H1 (cell line): ENCODE results near the gene ESD. TPM values are rescaled to one million over a fixed set of nuclear protein-coding genes. Genes with fewer than 3 reads are reported as not detected.

Experiments
- CTCF ChIA-PET: fragments of 300-600 bp; sonication (Branson Sonifier 250); formaldehyde crosslinking; loops from one replicate; lab custom pipeline; 2021; ENCODE audit not compliant: partially characterized antibody; lab: Charles Lee
- POLR2A ChIA-PET: fragments of 300-600 bp; sonication (Branson Sonifier 250); formaldehyde crosslinking; loops from one replicate; lab custom pipeline; 2021; ENCODE audit warnings: inconsistent platforms; ENCODE audit not compliant: partially characterized antibody; lab: Charles Lee
- DNase-seq, 2 experiments: peaks; one replicate each; pipeline versions ENCODE4 v3.0.0 to v3.0.0-alpha.2; 2010 to 2022; ENCODE audit warnings: low spot score in 2 of 2, low read depth in 1 of 2, mixed read lengths in 1 of 2
- FAIRE-seq: peaks from 2 replicates; lab custom pipeline; 2011; peaks lifted over from hg19 to GRCh38; lab: Jason Lieb, UNC
- H2AFZ ChIP-seq: 2 replicates; pipeline ENCODE4 v1.8.1; 2012; ENCODE audit warnings: low read length, inconsistent platforms
- H2AK5ac ChIP-seq: 2 replicates; pipeline ENCODE4 v1.6.1; 2013; ENCODE audit warnings: low read depth, low read length
- H2BK120ac ChIP-seq: replicated peaks from 2 replicates; pipeline ENCODE3; 2013; ENCODE audit warnings: low read depth, low read length, inconsistent platforms
- H2BK12ac ChIP-seq: 2 replicates; pipeline ENCODE4 v1.6.1; 2013; ENCODE audit warnings: low read depth, low read length
- H2BK15ac ChIP-seq: 2 replicates; pipeline ENCODE4 v1.6.1; 2013; ENCODE audit warnings: low read length
- H2BK20ac ChIP-seq: 2 replicates; pipeline ENCODE4 v1.6.1; 2013; ENCODE audit warnings: low read length
- H2BK5ac ChIP-seq: 2 replicates; pipeline ENCODE4 v1.6.1; 2013; ENCODE audit warnings: low read depth, low read length
- H3K14ac ChIP-seq: 2 replicates; pipeline ENCODE4 v1.6.1; 2013; ENCODE audit warnings: inconsistent platforms; ENCODE audit not compliant: insufficient read length
- H3K18ac ChIP-seq: 2 replicates; pipeline ENCODE4 v1.6.1; 2013; ENCODE audit warnings: low read length; ENCODE audit errors: extremely low read depth
- H3K23ac ChIP-seq: 2 replicates; pipeline ENCODE4 v1.6.1; 2013; ENCODE audit warnings: inconsistent platforms; ENCODE audit not compliant: insufficient read length
- H3K23me2 ChIP-seq: 2 replicates; pipeline ENCODE4 v1.6.1; 2013; ENCODE audit warnings: low read depth, low read length
- H3K27ac ChIP-seq: 2 replicates; pipeline ENCODE4 v1.6.1; 2011; ENCODE audit warnings: low read depth, low read length, inconsistent platforms
- H3K27me3 ChIP-seq, 4 experiments: replicated peaks in 1 of 4; 1 replicate in 1 of 4; 2 replicates in 3 of 4; pipeline versions ENCODE4 v1.6.1 to v1.8.1; 2011 to 2013; ENCODE audit warnings: low read length in 3 of 4, mild to moderate bottlenecking in 3 of 4, inconsistent platforms in 2 of 4, mixed read lengths in 2 of 4, moderate library complexity in 1 of 4; ENCODE audit not compliant: control insufficient read depth in 3 of 4, insufficient read depth in 3 of 4; ENCODE audit errors: extremely low read depth in 1 of 4
- H3K36me3 ChIP-seq, 4 experiments: 2 replicates each; pipeline versions ENCODE4 v1.6.1 to v1.8.1; 2011 to 2013; ENCODE audit warnings: mild to moderate bottlenecking in 4 of 4, low read length in 3 of 4, moderate library complexity in 2 of 4, control low read depth in 1 of 4, inconsistent platforms in 1 of 4; ENCODE audit not compliant: insufficient read depth in 4 of 4, control insufficient read depth in 2 of 4
- H3K4ac ChIP-seq: replicated peaks from 2 replicates; pipeline ENCODE3; 2013; ENCODE audit warnings: low read length, low read depth, mixed read lengths, inconsistent platforms; ENCODE audit not compliant: insufficient read length
- H3K4me1 ChIP-seq, 4 experiments: replicated peaks in 1 of 4; 1 replicate in 1 of 4; 2 replicates in 3 of 4; pipeline versions ENCODE4 v1.6.1 to v1.8.1; 2011 to 2013; ENCODE audit warnings: low read length in 3 of 4, inconsistent platforms in 2 of 4, mixed read lengths in 1 of 4; ENCODE audit not compliant: insufficient read depth in 4 of 4, control insufficient read depth in 3 of 4
- H3K4me2 ChIP-seq, 2 experiments: 2 replicates each; pipeline versions ENCODE4 v1.6.1 to v1.8.1; 2011 to 2013; ENCODE audit warnings: low read depth in 2 of 2, low read length in 2 of 2, control low read depth in 1 of 2, inconsistent platforms in 1 of 2, mild to moderate bottlenecking in 1 of 2; ENCODE audit not compliant: insufficient read depth in 1 of 2
- H3K4me3 ChIP-seq, 4 experiments: fragments of 200-600, 300-600 bp in 1 of 4; sonication (generic), shearing (Covaris generic), sonication (Bioruptor Twin) in 1 of 4; 2 replicates each; pipeline versions ENCODE4 v1.5.1 to v1.8.1; 2011 to 2016; ENCODE audit warnings: low read length in 4 of 4, low read depth in 3 of 4, control low read depth in 2 of 4, inconsistent platforms in 2 of 4, mild to moderate bottlenecking in 2 of 4, mixed read lengths in 1 of 4, moderate library complexity in 1 of 4; ENCODE audit not compliant: insufficient read depth in 2 of 4; ENCODE audit errors: extremely low read depth in 1 of 4
- H3K56ac ChIP-seq: replicated peaks from 2 replicates; pipeline ENCODE3; 2013; ENCODE audit warnings: low read depth, mild to moderate bottlenecking, mixed read lengths, low read length, inconsistent platforms; ENCODE audit not compliant: insufficient read length
- H3K79me1 ChIP-seq: 2 replicates; pipeline ENCODE4 v1.6.1; 2013; ENCODE audit warnings: low read depth, low read length, control low read depth
- H3K79me2 ChIP-seq, 2 experiments: 2 replicates each; pipeline versions ENCODE4 v1.6.1 to v1.8.1; 2012 to 2013; ENCODE audit warnings: low read length in 2 of 2, mild to moderate bottlenecking in 2 of 2, inconsistent platforms in 1 of 2; ENCODE audit not compliant: insufficient read depth in 2 of 2, control insufficient read depth in 1 of 2
- H3K9ac ChIP-seq, 4 experiments: replicated peaks in 1 of 4; 1 replicate in 1 of 4; 2 replicates in 3 of 4; pipeline versions ENCODE4 v1.6.1 to v1.8.1; 2011 to 2013; ENCODE audit warnings: low read depth in 3 of 4, low read length in 3 of 4, control low read depth in 2 of 4, mild to moderate bottlenecking in 2 of 4, moderate library complexity in 2 of 4, inconsistent platforms in 1 of 4; ENCODE audit errors: extremely low read depth in 1 of 4
- H3K9me3 ChIP-seq, 2 experiments: 2 replicates each; pipeline versions ENCODE4 v1.6.1 to v1.8.1; 2012 to 2013; ENCODE audit warnings: mild to moderate bottlenecking in 2 of 2, moderate library complexity in 2 of 2, control low read depth in 1 of 2, inconsistent platforms in 1 of 2, low read depth in 1 of 2, low read length in 1 of 2, mixed read lengths in 1 of 2; ENCODE audit not compliant: insufficient read depth in 2 of 2
- H4K20me1 ChIP-seq, 2 experiments: replicated peaks in 1 of 2; 2 replicates each; pipeline versions ENCODE3 to v1.8.1; 2011 to 2013; ENCODE audit warnings: inconsistent platforms in 2 of 2, low read length in 2 of 2, mild to moderate bottlenecking in 1 of 2; ENCODE audit not compliant: insufficient read depth in 2 of 2, control insufficient read depth in 1 of 2
- H4K5ac ChIP-seq: 2 replicates; pipeline ENCODE4 v1.6.1; 2013; ENCODE audit warnings: low read length, low read depth, mixed read lengths, inconsistent platforms; ENCODE audit not compliant: insufficient read length
- H4K8ac ChIP-seq: 2 replicates; pipeline ENCODE4 v1.8.0; 2013; ENCODE audit warnings: mild to moderate bottlenecking, moderate library complexity, low read length, inconsistent platforms; ENCODE audit not compliant: insufficient read depth; ENCODE audit errors: extremely low read depth
- H4K91ac ChIP-seq: replicated peaks from 2 replicates; pipeline ENCODE3; 2013; ENCODE audit warnings: low read length, mixed read lengths, inconsistent platforms; ENCODE audit not compliant: insufficient read length
- ASH2L ChIP-seq: fragments of 200-600, 300-600 bp; sonication (generic); IDR thresholded peaks from one replicate; pipeline ENCODE4 v1.7.1; 2017; ENCODE audit warnings: low read length
- CBX8 ChIP-seq: fragments of 300-800, 300-1000 bp; sonication (generic); IDR thresholded peaks from 2 replicates; pipeline ENCODE4 v1.7.1; 2016; ENCODE audit warnings: low read depth, low read length, borderline replicate concordance
- FOSL1 ChIP-seq: IDR thresholded peaks from 2 replicates; pipeline ENCODE4 v1.6.1; 2011; ENCODE audit warnings: mild to moderate bottlenecking, low read depth, low read length, moderate library complexity; ENCODE audit not compliant: insufficient read depth
- RFX5 ChIP-seq: IDR thresholded peaks from 2 replicates; pipeline ENCODE4 v1.6.1; 2011; ENCODE audit warnings: low read depth, low read length, improper control_type of control experiment, borderline replicate concordance
- SP4 ChIP-seq: IDR thresholded peaks from 2 replicates; pipeline ENCODE4 v1.6.1; 2012; ENCODE audit warnings: low read length, inconsistent platforms
- TAF7 ChIP-seq: optimal IDR thresholded peaks from 2 replicates; pipeline ENCODE3; 2011; ENCODE audit warnings: low read depth, mild to moderate bottlenecking, inconsistent platforms, low read length, moderate library complexity, borderline replicate concordance
- TBP ChIP-seq: IDR thresholded peaks from 2 replicates; pipeline ENCODE4 v1.6.1; 2011; ENCODE audit warnings: low read depth, low read length, improper control_type of control experiment
- ZNF274 ChIP-seq: IDR thresholded peaks from 2 replicates; pipeline ENCODE4 v1.7.0; 2012; ENCODE audit warnings: low read length, borderline replicate concordance; ENCODE audit errors: extremely low read depth
- WGBS, 2 experiments: shearing (Covaris generic) in 1 of 2; methylation state at CpG; one replicate each; pipeline versions ENCODE4 v1.1.6 to v1.1.7; 2013 to 2015; ENCODE audit warnings: low lambda C conversion rate in 2 of 2, mixed read lengths in 2 of 2, inconsistent platforms in 1 of 2, low coverage in 1 of 2, missing lambda C conversion rate in 1 of 2; ENCODE audit not compliant: insufficient replicate concordance in 2 of 2, insufficient coverage in 1 of 2, insufficient read length in 1 of 2; ENCODE audit errors: extremely low coverage in 1 of 2, missing lambda C conversion rate in 1 of 2; 5-methylcytosine and 5-hydroxymethylcytosine counted together
- polyA plus RNA-seq, 7 experiments: library from polyadenylated mRNA; depleted of rRNA in 3 of 7; stranded (reverse) in 5 of 7; unstranded in 2 of 7; fragments of >200 nt in 5 of 7; fragments of 200-250 nt in 2 of 7; gene quantifications; 1 replicate in 5 of 7; 2 replicates in 1 of 7; 4 replicates in 1 of 7; pipeline versions ENCODE4 v1.2.1 to v1.2.3, GENCODE V29; 2011 to 2013; ENCODE audit warnings: missing spikeins in 2 of 7, mixed read lengths in 2 of 7
- total RNA-seq: library from RNA; stranded (reverse); fragmentation: NEBNext Ultra II Directional; extraction: Animal tissue kit (Norgen Biotek cat#: 25700); gene quantifications from 2 replicates; pipeline ENCODE4 v1.2.1, GENCODE V29; 2021

Gene ESD
- total and polyA plus RNA-seq, 2 of the 8 experiments (the other 6 are each of a cell fraction or from before 2014, with no cell fraction given): 40.3 to 55.8 TPM

DNA sequence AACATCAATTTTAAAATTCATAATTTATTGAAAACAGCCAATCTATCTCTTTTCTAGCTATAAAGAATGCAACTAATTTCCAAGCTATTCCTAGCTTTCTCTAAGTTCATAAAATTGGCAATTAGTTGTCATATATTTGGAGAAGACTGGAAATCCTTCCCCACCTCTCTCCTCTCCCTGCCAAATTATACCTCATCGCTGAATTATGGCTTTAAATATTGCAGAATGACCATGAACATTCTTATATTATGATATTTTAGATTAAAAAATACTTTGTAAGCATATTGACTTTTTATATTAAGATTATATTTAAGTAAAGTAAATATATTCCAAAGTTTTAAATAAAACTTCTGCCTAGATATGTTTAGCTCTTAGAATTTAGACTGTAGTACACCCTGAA is 58.2 kb downstream of the ESD start:
- DNase-seq: no peak
- H3K9me3 ChIP-seq: no peaks in the 10 kb centered on the region
- H2AFZ ChIP-seq: no peak overlapping the region
- H3K23me2 ChIP-seq: no peaks in the 10 kb centered on the region; the same call in 1 of the 2 replicates
- POLR2A ChIA-PET: no interaction called here
- WGBS, 2 experiments: 96% methylated on average over 1 of the region's 1 CpG; no CpG with 5 or more reads in 1 of the 2 experiments
- no peak overlapping the region for H4K91ac ChIP-seq
- no peak overlapping the region for H3K56ac ChIP-seq
- CTCF ChIA-PET: interaction anchor here (0.8 kb wide), 1 partner anchor 26 kb away, joined by 3 read pairs; no protein-coding TSS in a partner anchor
- no peak overlapping the region for H2AK5ac ChIP-seq
- H3K9ac ChIP-seq: no peak overlapping the region
- H3K79me1 ChIP-seq: no peaks in the 10 kb centered on the region
- no peaks in the 10 kb centered on the region for H3K27me3 ChIP-seq
- no peak for TF ChIP-seq FOSL1
- no peak for TF ChIP-seq ZNF274
- no peak for TF ChIP-seq TBP
- no peak for TF ChIP-seq RFX5
- TF ChIP-seq TAF7: no peak
- TF ChIP-seq CBX8: no peak
- no peak for TF ChIP-seq SP4
- TF ChIP-seq ASH2L: no peak
- TF ChIP-seq, all 59 proteins: peak for 0
- Histone ChIP-seq H4K20me1 (peaks cover 0 to 2% of the 10 kb centered on the region in 2 experiments), H2BK20ac (no peak overlapping the region), H2BK15ac (no peak overlapping the region), H3K27ac (no peak overlapping the region), H3K18ac (no peak overlapping the region), H3K4me2 (no peak overlapping the region), H2BK12ac (no peak overlapping the region), H4K8ac (no peak overlapping the region), H3K4me3 (no peak overlapping the region), H2BK5ac (no peak overlapping the region), H3K4me1 (no peaks in the 10 kb centered on the region), H3K14ac (no peak overlapping the region), H4K5ac (no peak overlapping the region), H3K79me2 (no peaks in the 10 kb centered on the region), H3K36me3 (no peaks in the 10 kb centered on the region; a peak in 1 of 8 replicates), H3K23ac (no peak overlapping the region), H2BK120ac (no peak overlapping the region), H3K4ac (no peak overlapping the region)
- FAIRE-seq: no peak
